ENCODE measurements around the gene ATP11C.

DNA sequence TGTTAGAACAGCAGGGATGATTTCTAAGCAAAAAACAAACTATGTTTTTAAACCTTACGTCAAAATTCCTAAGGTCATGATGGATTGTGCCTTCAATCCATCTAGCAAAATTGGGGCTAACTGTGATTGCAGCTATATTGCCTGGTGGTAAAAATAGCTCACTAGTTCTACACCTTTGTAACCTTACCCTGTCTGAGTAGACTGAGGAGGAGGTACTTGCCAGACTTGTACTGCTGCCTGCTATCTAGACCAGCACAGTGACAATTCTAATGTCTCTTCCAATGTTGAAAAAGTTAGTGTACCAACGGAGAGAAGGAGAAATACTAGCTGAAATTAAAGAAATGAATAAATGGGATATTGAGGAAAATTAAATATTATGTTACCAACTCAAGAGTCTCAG lies 30.3 kb downstream of the ATP11C start:
- TF ChIP-seq, protein P1, sequence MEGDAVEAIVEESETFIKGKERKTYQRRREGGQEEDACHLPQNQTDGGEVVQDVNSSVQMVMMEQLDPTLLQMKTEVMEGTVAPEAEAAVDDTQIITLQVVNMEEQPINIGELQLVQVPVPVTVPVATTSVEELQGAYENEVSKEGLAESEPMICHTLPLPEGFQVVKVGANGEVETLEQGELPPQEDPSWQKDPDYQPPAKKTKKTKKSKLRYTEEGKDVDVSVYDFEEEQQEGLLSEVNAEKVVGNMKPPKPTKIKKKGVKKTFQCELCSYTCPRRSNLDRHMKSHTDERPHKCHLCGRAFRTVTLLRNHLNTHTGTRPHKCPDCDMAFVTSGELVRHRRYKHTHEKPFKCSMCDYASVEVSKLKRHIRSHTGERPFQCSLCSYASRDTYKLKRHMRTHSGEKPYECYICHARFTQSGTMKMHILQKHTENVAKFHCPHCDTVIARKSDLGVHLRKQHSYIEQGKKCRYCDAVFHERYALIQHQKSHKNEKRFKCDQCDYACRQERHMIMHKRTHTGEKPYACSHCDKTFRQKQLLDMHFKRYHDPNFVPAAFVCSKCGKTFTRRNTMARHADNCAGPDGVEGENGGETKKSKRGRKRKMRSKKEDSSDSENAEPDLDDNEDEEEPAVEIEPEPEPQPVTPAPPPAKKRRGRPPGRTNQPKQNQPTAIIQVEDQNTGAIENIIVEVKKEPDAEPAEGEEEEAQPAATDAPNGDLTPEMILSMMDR (IDR thresholded peaks at IDR 0.05) = no peak
- TF ChIP-seq POLR2A (IDR thresholded peaks at IDR 0.05) = no peak

Measured in adrenal gland (tissue), 5 donors.